NB4 (cell line): ENCODE results near the gene DAAM2.

Experiments
- CTCF ChIP-seq: IDR thresholded peaks from one replicate; pipeline ENCODE4 v1.5.1; 2012; ENCODE audit warnings: low read depth, low read length
- MYC ChIP-seq: IDR thresholded peaks from 2 replicates; pipeline ENCODE4 v1.6.1; 2011; ENCODE audit warnings: low read depth, low read length
- POLR2A ChIP-seq: IDR thresholded peaks from 2 replicates; pipeline ENCODE4 v1.6.1; 2011; ENCODE audit warnings: mild to moderate bottlenecking; ENCODE audit not compliant: insufficient read length; ENCODE audit errors: extremely low read depth

- TF ChIP-seq CTCF, result no peak
- TF ChIP-seq POLR2A, result no peak
- no peak for TF ChIP-seq MYC
These were observed 58.6 kb downstream of the DAAM2 start for GRCh38 chr6:39850736-39851297.
